ENCODE measurements around the gene PERM1.
"Not testable (repeated sequence)": the region's sequence is repeated elsewhere in the genome, so short reads cannot be mapped to it uniquely, and the experiment has no call there.

PERM1 gene

GRCh38 chr1:1013922-1014648 lies 32.2 kb upstream of the PERM1 start:
- no peak for DNase-seq

GRCh38 chr1:1013105-1013921 lies 31.4 kb upstream of the PERM1 start, which contains the start of gene ISG15:
TSS of gene ISG15 (plus strand) at chr1:1013497. CDS start at chr1:1013574, 77 bp downstream.
- DNase-seq = peak; percentile 85 to 87

DNA sequence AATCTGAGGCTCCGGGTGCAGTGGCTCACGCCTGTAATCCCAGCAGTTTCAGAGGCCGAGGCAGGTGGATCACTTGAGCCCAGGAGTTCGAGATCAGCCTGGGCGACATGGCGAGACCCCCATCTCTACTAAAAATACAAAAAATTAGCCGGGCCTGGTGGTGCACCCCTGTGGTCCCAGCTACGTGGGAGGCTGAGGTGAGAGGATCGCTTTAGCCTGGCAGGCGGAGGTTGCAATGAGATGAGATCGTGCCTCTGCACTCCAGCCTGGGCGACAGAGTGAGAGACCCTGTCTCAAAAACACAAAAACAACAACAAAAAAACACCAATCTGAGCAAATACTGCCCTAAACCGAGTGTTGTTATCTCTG lies 30.8 kb upstream of the PERM1 start:
- not testable (repeated sequence) for DNase-seq

DNA sequence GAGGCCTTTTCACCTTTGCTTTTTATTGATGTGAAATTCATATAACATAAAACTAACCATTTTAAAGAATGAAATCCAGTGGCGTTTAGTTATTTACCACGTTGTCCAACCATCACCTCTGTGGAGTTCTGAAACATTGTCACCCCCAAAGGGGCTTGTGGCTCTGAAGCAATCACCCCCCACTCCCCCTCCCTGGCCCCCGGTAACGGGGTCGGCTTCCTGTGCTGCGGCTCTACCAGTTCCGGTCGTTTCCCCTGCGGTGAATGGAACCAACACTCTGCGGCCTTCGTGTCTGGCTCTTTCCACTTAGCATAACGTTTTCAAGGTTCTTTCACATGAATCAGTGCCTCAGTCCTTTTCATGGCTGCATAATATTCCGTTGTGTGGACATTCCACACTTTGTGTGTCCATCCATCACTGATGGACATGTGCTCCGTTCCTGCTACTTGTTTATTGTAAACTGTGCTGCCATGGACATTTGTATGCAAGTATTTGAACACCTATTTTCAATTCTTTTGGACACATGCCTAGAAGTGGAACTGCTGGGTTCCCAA lies 29.6 kb upstream of the PERM1 start:
- no peak for DNase-seq

DNA sequence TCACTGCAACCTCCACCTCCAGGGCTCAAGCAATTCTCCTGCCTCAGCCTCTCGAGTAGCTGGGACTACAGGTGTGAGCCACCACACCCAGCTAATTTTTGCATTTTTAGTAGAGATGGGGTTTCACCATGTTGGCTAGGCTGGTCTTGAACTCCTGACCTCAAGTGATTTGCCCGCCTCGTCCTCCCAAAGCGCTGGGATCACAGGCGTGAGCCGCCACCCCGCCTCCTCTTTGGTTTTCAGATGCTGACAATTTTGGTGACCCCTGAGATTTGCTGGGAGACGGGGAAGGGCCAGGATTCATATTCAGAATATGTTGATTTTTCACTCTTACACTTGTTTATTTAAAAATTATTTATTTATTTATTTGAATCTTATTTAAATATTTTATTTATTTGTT lies 28.2 kb upstream of the PERM1 start:
- DNase-seq = not testable (repeated sequence)

- DNase-seq = no peak
These were observed 24.6 kb upstream of the PERM1 start for GRCh38 chr1:1006305-1007159.

GRCh38 chr1:1005774-1006304 lies 23.9 kb upstream of the PERM1 start:
- no peak for DNase-seq

GRCh38 chr1:1004780-1005697 lies 23.1 kb upstream of the PERM1 start:
- no peak for DNase-seq

- DNase-seq = no peak
These were observed 22.5 kb upstream of the PERM1 start for GRCh38 chr1:1004420-1004779.

- no peak for DNase-seq
These were observed 21.9 kb upstream of the PERM1 start for GRCh38 chr1:1003618-1004419.

GRCh38 chr1:1001057-1001783 lies 19.3 kb upstream of the PERM1 start:
- no peak for DNase-seq

DNA sequence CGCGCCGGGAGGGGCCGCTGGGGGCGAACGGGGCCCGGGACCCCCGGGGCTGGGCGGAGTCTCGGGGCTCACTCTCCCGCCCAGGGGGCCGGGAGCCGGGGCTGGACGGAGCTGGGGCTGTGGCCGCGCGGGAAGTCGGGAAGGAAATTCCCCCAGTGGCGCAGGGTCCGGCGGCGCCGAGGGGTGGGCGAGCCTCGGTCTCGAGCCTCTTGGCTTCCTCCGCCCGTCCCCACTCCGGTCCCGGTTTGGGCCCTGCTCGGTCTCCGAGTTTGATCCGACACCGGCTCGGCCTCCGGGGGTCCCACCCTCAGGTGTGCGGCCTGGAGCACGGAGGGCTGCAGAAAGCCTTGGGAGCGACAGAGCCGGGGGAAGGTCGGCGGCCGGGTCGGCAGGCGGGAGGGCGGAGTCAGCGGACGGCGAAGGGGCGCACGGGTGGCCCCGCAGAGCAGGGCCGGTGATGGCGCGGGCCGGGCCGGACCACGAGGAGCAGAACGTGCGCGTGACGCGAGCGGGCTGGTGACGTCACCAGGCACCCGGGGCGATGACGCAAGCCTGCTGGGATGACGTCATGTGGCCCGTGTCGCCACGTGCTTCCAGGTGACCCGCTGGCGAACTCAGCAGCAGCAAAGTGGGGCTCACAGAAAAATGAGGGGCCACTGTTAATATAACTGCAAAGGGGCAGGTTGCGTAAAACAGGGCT lies 18.6 kb upstream of the PERM1 start:
- DNase-seq = peak; percentile 67 to 72

GRCh38 chr1:999725-1000356 lies 17.9 kb upstream of the PERM1 start, which contains the start of gene HES4:
TSS of gene HES4 (minus strand) at chr1:1000097. CDS start at chr1:999973, 124 bp downstream.
- peak; percentile 59 to 65 for DNase-seq

GRCh38 chr1:998995-999724 lies 17.3 kb upstream of the PERM1 start:
- DNase-seq = no peak

GRCh38 chr1:998745-998994 lies 16.8 kb upstream of the PERM1 start:
- DNase-seq = no peak

DNA sequence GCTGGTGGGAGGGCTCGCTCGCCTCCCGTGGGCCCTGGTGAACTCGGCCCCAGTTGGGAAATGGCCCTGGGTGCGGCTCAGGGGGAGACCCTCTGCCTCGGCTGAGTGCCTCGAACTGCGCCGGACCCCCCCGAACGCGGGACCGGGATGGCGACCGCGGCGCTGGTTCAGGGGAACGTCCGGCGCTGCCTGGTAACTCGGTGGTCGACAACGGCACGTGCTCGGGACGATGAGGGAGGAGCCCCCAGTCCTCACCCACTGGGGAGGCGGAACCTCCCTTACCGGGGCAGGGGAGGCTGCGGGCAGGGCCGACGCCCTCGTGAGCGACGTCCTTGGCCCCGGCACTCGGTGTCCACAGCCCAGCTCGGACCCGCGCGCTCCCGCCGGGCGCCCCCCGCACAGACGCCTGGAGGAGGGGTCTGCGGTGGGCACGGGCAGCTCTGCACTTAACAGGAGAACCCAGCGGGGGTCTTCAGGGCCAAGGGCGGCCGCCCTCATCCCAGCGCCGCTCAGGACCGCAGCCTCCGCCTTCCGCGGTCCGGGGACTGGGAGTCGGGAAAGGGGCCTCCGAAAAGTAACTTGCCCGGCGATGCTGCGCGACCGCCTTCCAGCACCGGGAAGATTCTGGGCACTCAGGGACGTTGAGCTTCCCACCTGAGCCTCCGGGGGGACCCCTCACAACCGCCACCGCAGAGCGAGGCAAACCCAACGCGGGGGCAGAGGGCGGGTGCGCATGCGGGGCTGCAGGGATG lies 16.3 kb upstream of the PERM1 start:
- DNase-seq = no peak

DNA sequence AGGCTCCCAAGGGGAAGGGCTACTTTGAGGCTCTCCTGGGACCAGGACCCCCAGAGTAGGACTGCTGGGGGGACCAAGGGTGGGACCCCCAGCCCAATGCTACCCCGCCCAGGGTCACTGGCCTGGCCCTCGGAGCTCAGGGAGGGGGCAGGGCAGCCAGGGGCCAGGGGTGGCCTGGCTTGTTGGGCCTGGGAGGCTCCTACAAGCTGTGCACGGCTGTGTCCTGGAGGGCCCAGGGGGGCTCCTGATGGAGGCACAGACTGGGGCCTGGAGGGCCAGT lies 15.8 kb upstream of the PERM1 start:
- no peak for DNase-seq
